Stimulated activated CD8-positive, alpha-beta memory T cell treated with anti-CD3 and anti-CD28 coated beads, Interleukin-4, amount 100 ng/mL, for 48 hours (primary cell): ENCODE measurements around the gene GSE1.

Experiments used
- DNase-seq: peaks from one replicate; pipeline ENCODE4 v3.0.0-alpha.2; 2020

GSE1 gene

GRCh38 chr16:85621698-85622428 lies 8.7 kb downstream of the GSE1 start:
- no peak for DNase-seq

GRCh38 chr16:85622683-85623082 lies 9.6 kb downstream of the GSE1 start:
- DNase-seq = no peak

- no peak for DNase-seq
Observed at GRCh38 chr16:85623250-85623649, 10.1 kb downstream of the GSE1 start.

GRCh38 chr16:85623997-85624601 lies 11.0 kb downstream of the GSE1 start:
- no peak for DNase-seq

- DNase-seq = no peak
Observed at GRCh38 chr16:85624646-85625045, 11.5 kb downstream of the GSE1 start.

GRCh38 chr16:85625053-85625452 lies 11.9 kb downstream of the GSE1 start:
- no peak for DNase-seq

GRCh38 chr16:85625485-85626117 lies 12.5 kb downstream of the GSE1 start:
- no peak for DNase-seq

GRCh38 chr16:85626191-85626981 lies 13.3 kb downstream of the GSE1 start:
- no peak for DNase-seq

- no peak for DNase-seq
Observed at GRCh38 chr16:85627089-85627488, 14.0 kb downstream of the GSE1 start.

- no peak for DNase-seq
Observed at GRCh38 chr16:85627526-85628264, 14.6 kb downstream of the GSE1 start.

GRCh38 chr16:85628265-85628556 lies 15.1 kb downstream of the GSE1 start:
- no peak for DNase-seq

- DNase-seq = no peak
Observed at GRCh38 chr16:85628645-85629044, 15.5 kb downstream of the GSE1 start.

- DNase-seq = no peak
Observed at GRCh38 chr16:85629326-85629725, 16.2 kb downstream of the GSE1 start.

GRCh38 chr16:85629853-85630252 lies 16.7 kb downstream of the GSE1 start:
- no peak for DNase-seq

GRCh38 chr16:85631230-85631629 lies 18.1 kb downstream of the GSE1 start:
- no peak for DNase-seq

- DNase-seq = no peak
Observed at GRCh38 chr16:85631802-85632393, 18.8 kb downstream of the GSE1 start.

GRCh38 chr16:85632709-85633437 lies 19.8 kb downstream of the GSE1 start:
- no peak for DNase-seq

GRCh38 chr16:85633438-85633743 lies 20.3 kb downstream of the GSE1 start:
- no peak for DNase-seq

- no peak for DNase-seq
Observed at GRCh38 chr16:85633888-85634287, 20.8 kb downstream of the GSE1 start.

GRCh38 chr16:85634747-85635544 lies 21.8 kb downstream of the GSE1 start:
- DNase-seq = no peak

GRCh38 chr16:85635545-85636140 lies 22.5 kb downstream of the GSE1 start:
- no peak for DNase-seq
